WTC11 (cell line): Measurements from ENCODE around the gene LITAFD.

ENCODE experiments used
- ELF4 ChIP-seq: sonication (generic); formaldehyde crosslinking; IDR thresholded peaks from 2 replicates; pipeline ENCODE4 v1.8.1; 2022; ENCODE audit warnings: low read depth, mild to moderate bottlenecking, moderate library complexity, missing genetic modification reagents
- NFE2L1 ChIP-seq: sonication (generic); formaldehyde crosslinking; IDR thresholded peaks from 2 replicates; pipeline ENCODE4 v1.8.1; 2023; ENCODE audit warnings: missing genetic modification reagents
- ZNF263 ChIP-seq: sonication (generic); formaldehyde crosslinking; IDR thresholded peaks from 2 replicates; pipeline ENCODE4 v1.8.1; 2022; ENCODE audit warnings: low read depth, mild to moderate bottlenecking, moderate library complexity, missing genetic modification reagents

GRCh38 chr16:8853611-8854010 is 28.5 kb upstream of the LITAFD start:
- TF ChIP-seq ELF4 (CRISPR knock-in tag) (no peak), NFE2L1 (CRISPR knock-in tag) (no peak), ZNF263 (CRISPR knock-in tag) (no peak)
